SK-N-SH (cell line): ENCODE measurements around the gene AGBL1. TPM values are rescaled to one million over a fixed set of nuclear protein-coding genes. Genes with fewer than 3 reads are reported as not detected.

Source experiments
- CTCF ChIA-PET: fragments of 300-600, 350-600 bp; formaldehyde crosslinking; extraction: SDS; loops from one replicate; lab custom pipeline; 2021; lab: Yijun Ruan, JAX
- POLR2A ChIA-PET: fragments of 350-600 bp; sonication (Branson Sonifier 250); formaldehyde crosslinking; extraction: SDS; loops from one replicate; lab custom pipeline; 2020; ENCODE audit warnings: antibody characterized with exemption, inconsistent platforms; lab: Yijun Ruan, JAX
- DNase-seq: peaks from one replicate; pipeline ENCODE4 v3.0.0; 2012
- H2AFZ ChIP-seq: fragments of 200-600 bp; sonication (generic); 2 replicates; pipeline ENCODE4 v1.8.1; 2016; ENCODE audit warnings: antibody characterized with exemption, mild to moderate bottlenecking, low read depth
- H3F3A ChIP-seq: fragments of 200-600 bp; sonication (generic); replicated peaks from 2 replicates; pipeline ENCODE3; 2016; ENCODE audit warnings: antibody characterized with exemption, mild to moderate bottlenecking; ENCODE audit not compliant: insufficient read depth
- H3K27ac ChIP-seq, 2 experiments: fragments of 200-500 bp in 1 of 2; fragments of 200-600 bp in 1 of 2; sonication (Bioruptor generic) in 1 of 2; sonication (generic), shearing (Covaris generic) in 1 of 2; 2 replicates each; pipeline versions ENCODE4 v1.5.1 to v1.6.1; 2014 to 2016; ENCODE audit warnings: low read depth in 2 of 2, inconsistent platforms in 1 of 2, low read length in 1 of 2, mild to moderate bottlenecking in 1 of 2, mixed read lengths in 1 of 2
- H3K27me3 ChIP-seq: fragments of 200-600 bp; sonication (generic), shearing (Covaris generic); 2 replicates; pipeline ENCODE4 v1.6.1; 2016; ENCODE audit warnings: mixed run types; ENCODE audit not compliant: insufficient read depth
- H3K36me3 ChIP-seq, 2 experiments: fragments of 200-500 bp in 1 of 2; fragments of 200-600 bp in 1 of 2; sonication (Bioruptor generic) in 1 of 2; sonication (generic) in 1 of 2; replicated peaks in 1 of 2; 2 replicates each; pipeline versions ENCODE3 to v1.5.1; 2014 to 2016; ENCODE audit warnings: low read length in 1 of 2, mild to moderate bottlenecking in 1 of 2; ENCODE audit not compliant: insufficient read depth in 2 of 2, control insufficient read depth in 1 of 2
- H3K4me1 ChIP-seq, 2 experiments: fragments of 200-500 bp in 1 of 2; fragments of 200-600 bp in 1 of 2; sonication (Bioruptor generic) in 1 of 2; sonication (generic), shearing (Covaris generic) in 1 of 2; 2 replicates each; pipeline versions ENCODE4 v1.5.1 to v1.6.1; 2014 to 2016; ENCODE audit warnings: low read depth in 1 of 2, low read length in 1 of 2, mixed run types in 1 of 2; ENCODE audit not compliant: insufficient read depth in 2 of 2, control insufficient read depth in 1 of 2
- H3K4me2 ChIP-seq: fragments of 200-600 bp; sonication (generic), shearing (Covaris generic); 2 replicates; pipeline ENCODE4 v1.6.1; 2017; ENCODE audit warnings: mixed run types
- H3K4me3 ChIP-seq, 2 experiments: fragments of 200-500 bp in 1 of 2; fragments of 200-600 bp in 1 of 2; sonication (Bioruptor generic) in 1 of 2; sonication (generic), shearing (Covaris generic) in 1 of 2; 2 replicates each; pipeline versions ENCODE4 v1.5.1 to v1.8.1; 2014 to 2016; ENCODE audit warnings: low read depth in 2 of 2, inconsistent platforms in 1 of 2, low read length in 1 of 2, mild to moderate bottlenecking in 1 of 2, mixed read lengths in 1 of 2, moderate library complexity in 1 of 2
- H3K79me2 ChIP-seq: fragments of 200-600 bp; sonication (generic); 2 replicates; pipeline ENCODE4 v1.8.1; 2017; ENCODE audit warnings: mild to moderate bottlenecking; ENCODE audit not compliant: insufficient read depth
- H3K9ac ChIP-seq: fragments of 200-600 bp; sonication (generic); 2 replicates; pipeline ENCODE4 v1.6.1; 2017; ENCODE audit warnings: mixed run types
- H3K9me2 ChIP-seq: fragments of 200-600 bp; sonication (generic); 2 replicates; pipeline ENCODE4 v1.6.1; 2017; ENCODE audit warnings: mixed run types
- H3K9me3 ChIP-seq: fragments of 200-600 bp; sonication (generic); 2 replicates; pipeline ENCODE4 v1.6.1; 2017; ENCODE audit warnings: mixed run types, mild to moderate bottlenecking, moderate library complexity
- H4K20me1 ChIP-seq: fragments of 200-600 bp; sonication (generic); 2 replicates; pipeline ENCODE4 v1.6.1; 2017; ENCODE audit warnings: mild to moderate bottlenecking, mixed run types; ENCODE audit not compliant: insufficient read depth
- CHD2 ChIP-seq: fragments of 150-350 bp; IDR thresholded peaks from 2 replicates; pipeline ENCODE4 v1.6.1; 2018; ENCODE audit warnings: low read length; ENCODE audit not compliant: partially characterized antibody
- ELF1 ChIP-seq: IDR thresholded peaks from 2 replicates; pipeline ENCODE4 v1.4.0; 2012
- EZH2phosphoT487 ChIP-seq: fragments of 200-600 bp; sonication (generic); IDR thresholded peaks from 2 replicates; pipeline ENCODE4 v1.6.1; 2017; ENCODE audit warnings: low read depth, mixed run types, mild to moderate bottlenecking, antibody characterized with exemption, moderate library complexity, borderline replicate concordance
- FOSL2 ChIP-seq: IDR thresholded peaks from 2 replicates; pipeline ENCODE4 v1.4.0; 2012; ENCODE audit warnings: low read depth, mild to moderate bottlenecking, moderate library complexity, borderline replicate concordance
- FOXM1 ChIP-seq: IDR thresholded peaks from 2 replicates; pipeline ENCODE4 v1.4.0; 2012; ENCODE audit warnings: low read depth, mild to moderate bottlenecking
- MEF2A ChIP-seq: IDR thresholded peaks from 2 replicates; pipeline ENCODE4 v1.4.0; 2012; ENCODE audit warnings: low read depth, borderline replicate concordance
- MXI1 ChIP-seq: IDR thresholded peaks from 2 replicates; pipeline ENCODE4 v1.6.1; 2012; ENCODE audit warnings: mild to moderate bottlenecking, low read depth, low read length, improper control_type of control experiment
- REST ChIP-seq: IDR thresholded peaks from 2 replicates; pipeline ENCODE4 v1.6.1; 2012; ENCODE audit warnings: mild to moderate bottlenecking, low read depth, low read length, moderate library complexity
- TEAD4 ChIP-seq: IDR thresholded peaks from 2 replicates; pipeline ENCODE4 v1.4.0; 2012; ENCODE audit warnings: mild to moderate bottlenecking, borderline replicate concordance; ENCODE audit not compliant: insufficient read depth
- YY1 ChIP-seq: IDR thresholded peaks from 2 replicates; pipeline ENCODE4 v1.4.0; 2012; ENCODE audit warnings: low read depth, mild to moderate bottlenecking
- WGBS: methylation state at CpG from one replicate; pipeline ENCODE4 v1.1.6; 2017; ENCODE audit warnings: low lambda C conversion rate; 5-methylcytosine and 5-hydroxymethylcytosine counted together
- polyA plus RNA-seq, 3 experiments: library from polyadenylated mRNA; depleted of rRNA; stranded (reverse); fragments of >200 nt; gene quantifications; 2 replicates each; pipeline ENCODE4 v1.2.3, GENCODE V29; 2012
- TF ChIP-seq, protein P1 (sequence below): IDR thresholded peaks from 2 replicates; pipeline ENCODE4 v1.4.0; 2012; ENCODE audit warnings: low read depth, borderline replicate concordance
- TF ChIP-seq, protein P2 (sequence below): fragments of 200-600 bp; sonication (generic); IDR thresholded peaks from 2 replicates; pipeline ENCODE4 v1.6.1; 2017; ENCODE audit warnings: antibody characterized with exemption, mild to moderate bottlenecking, moderate library complexity

Gene AGBL1
- polyA plus RNA-seq, 1 of the 3 experiments (the other 2 are of a cell fraction): not detected

DNA sequence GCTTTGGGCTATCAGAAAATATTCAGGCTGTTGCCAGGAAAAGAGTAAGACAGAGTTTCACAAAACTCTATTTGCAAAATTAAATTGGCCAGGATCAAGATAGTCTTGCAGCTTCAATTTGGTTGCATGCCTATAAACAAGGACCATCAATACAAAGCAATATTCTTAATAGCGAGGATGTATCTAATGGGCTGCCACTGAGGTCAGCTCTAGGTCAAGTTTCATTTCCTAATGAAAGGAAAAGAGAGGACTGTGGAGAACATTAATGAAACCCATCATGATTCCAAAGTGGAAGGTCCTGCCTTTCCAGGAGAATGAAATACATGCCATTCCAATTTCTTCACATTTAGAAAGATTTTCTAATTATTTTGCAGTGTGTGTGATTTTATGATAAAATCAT lies 273.5 kb downstream of the AGBL1 start (continued):
- TF ChIP-seq ELF1 (no peak), FOXM1 (no peak), REST (no peak)
- TF ChIP-seq, protein P1, sequence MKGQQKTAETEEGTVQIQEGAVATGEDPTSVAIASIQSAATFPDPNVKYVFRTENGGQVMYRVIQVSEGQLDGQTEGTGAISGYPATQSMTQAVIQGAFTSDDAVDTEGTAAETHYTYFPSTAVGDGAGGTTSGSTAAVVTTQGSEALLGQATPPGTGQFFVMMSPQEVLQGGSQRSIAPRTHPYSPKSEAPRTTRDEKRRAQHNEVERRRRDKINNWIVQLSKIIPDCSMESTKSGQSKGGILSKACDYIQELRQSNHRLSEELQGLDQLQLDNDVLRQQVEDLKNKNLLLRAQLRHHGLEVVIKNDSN: no peak

- no peak overlapping the region for H3K27ac ChIP-seq
- CTCF ChIA-PET: no interaction called here
- TF ChIP-seq FOXM1 (no peak), CHD2 (no peak), MEF2A (no peak), MXI1 (no peak)
- TF ChIP-seq, all 33 proteins: peak for 0
- POLR2A ChIA-PET: no interaction called here
- no peaks in the 10 kb centered on the region for H3K79me2 ChIP-seq
- no peak overlapping the region for H3K4me3 ChIP-seq
- H3K9ac ChIP-seq: no peak overlapping the region
- H3F3A ChIP-seq: no peaks in the 10 kb centered on the region
- H4K20me1 ChIP-seq: no peaks in the 10 kb centered on the region
- H3K4me1 ChIP-seq: no peaks in the 10 kb centered on the region
- no peak overlapping the region for H2AFZ ChIP-seq
- H3K27me3 ChIP-seq: no peaks in the 10 kb centered on the region
- DNase-seq: no peak
- no peaks in the 10 kb centered on the region for H3K36me3 ChIP-seq
- no peak overlapping the region for H3K4me2 ChIP-seq
- no peaks in the 10 kb centered on the region for H3K9me2 ChIP-seq
- no peaks in the 10 kb centered on the region for H3K9me3 ChIP-seq
Observed at GRCh38 chr15:86355361-86355760, 275.7 kb downstream of the AGBL1 start.

- no peaks in the 10 kb centered on the region for H3K27me3 ChIP-seq
- 3% methylated on average over 1 of the region's 1 CpG for WGBS
- TF ChIP-seq, protein P2, sequence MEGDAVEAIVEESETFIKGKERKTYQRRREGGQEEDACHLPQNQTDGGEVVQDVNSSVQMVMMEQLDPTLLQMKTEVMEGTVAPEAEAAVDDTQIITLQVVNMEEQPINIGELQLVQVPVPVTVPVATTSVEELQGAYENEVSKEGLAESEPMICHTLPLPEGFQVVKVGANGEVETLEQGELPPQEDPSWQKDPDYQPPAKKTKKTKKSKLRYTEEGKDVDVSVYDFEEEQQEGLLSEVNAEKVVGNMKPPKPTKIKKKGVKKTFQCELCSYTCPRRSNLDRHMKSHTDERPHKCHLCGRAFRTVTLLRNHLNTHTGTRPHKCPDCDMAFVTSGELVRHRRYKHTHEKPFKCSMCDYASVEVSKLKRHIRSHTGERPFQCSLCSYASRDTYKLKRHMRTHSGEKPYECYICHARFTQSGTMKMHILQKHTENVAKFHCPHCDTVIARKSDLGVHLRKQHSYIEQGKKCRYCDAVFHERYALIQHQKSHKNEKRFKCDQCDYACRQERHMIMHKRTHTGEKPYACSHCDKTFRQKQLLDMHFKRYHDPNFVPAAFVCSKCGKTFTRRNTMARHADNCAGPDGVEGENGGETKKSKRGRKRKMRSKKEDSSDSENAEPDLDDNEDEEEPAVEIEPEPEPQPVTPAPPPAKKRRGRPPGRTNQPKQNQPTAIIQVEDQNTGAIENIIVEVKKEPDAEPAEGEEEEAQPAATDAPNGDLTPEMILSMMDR: no peak
- TF ChIP-seq REST: peak; percentile 83
- no peak for TF ChIP-seq TEAD4
- TF ChIP-seq YY1: no peak
- no peak for TF ChIP-seq EZH2phosphoT487
- no peak for TF ChIP-seq FOSL2
- no peak overlapping the region for H3K27ac ChIP-seq
- no peaks in the 10 kb centered on the region for H3K9me2 ChIP-seq
- ChIA-PET POLR2A (no interaction called here), CTCF (interaction anchor here (1.5 kb wide), 1 partner anchor 10 kb away, joined by 3 read pairs; no protein-coding TSS in a partner anchor)
- no peak overlapping the region for H3K9ac ChIP-seq
- no peaks in the 10 kb centered on the region for H3K4me1 ChIP-seq
- H3K9me3 ChIP-seq: no peaks in the 10 kb centered on the region
- H3K36me3 ChIP-seq: no peaks in the 10 kb centered on the region
- H3K4me2 ChIP-seq: no peak overlapping the region
- no peak overlapping the region for H3K4me3 ChIP-seq
- no peak overlapping the region for H2AFZ ChIP-seq
- H4K20me1 ChIP-seq: no peaks in the 10 kb centered on the region
- no peaks in the 10 kb centered on the region for H3K79me2 ChIP-seq
- no peaks in the 10 kb centered on the region for H3F3A ChIP-seq
- no peak for DNase-seq
Observed at GRCh38 chr15:86355801-86356200, 276.1 kb downstream of the AGBL1 start.
